GM12892 (cell line): Measurements from ENCODE around the gene TBX19.

Source experiments
- POLR2A ChIP-seq: IDR thresholded peaks from 2 replicates; pipeline ENCODE4 v1.6.1; 2011; ENCODE audit warnings: low read depth, low read length, control low read depth
- POLR2AphosphoS5 ChIP-seq: IDR thresholded peaks from 2 replicates; pipeline ENCODE4 v1.6.1; 2011; ENCODE audit warnings: low read depth, low read length, control low read depth
- TAF1 ChIP-seq: IDR thresholded peaks from 2 replicates; pipeline ENCODE4 v1.6.1; 2011; ENCODE audit warnings: low read depth, mild to moderate bottlenecking, control low read depth, low read length, borderline replicate concordance

DNA sequence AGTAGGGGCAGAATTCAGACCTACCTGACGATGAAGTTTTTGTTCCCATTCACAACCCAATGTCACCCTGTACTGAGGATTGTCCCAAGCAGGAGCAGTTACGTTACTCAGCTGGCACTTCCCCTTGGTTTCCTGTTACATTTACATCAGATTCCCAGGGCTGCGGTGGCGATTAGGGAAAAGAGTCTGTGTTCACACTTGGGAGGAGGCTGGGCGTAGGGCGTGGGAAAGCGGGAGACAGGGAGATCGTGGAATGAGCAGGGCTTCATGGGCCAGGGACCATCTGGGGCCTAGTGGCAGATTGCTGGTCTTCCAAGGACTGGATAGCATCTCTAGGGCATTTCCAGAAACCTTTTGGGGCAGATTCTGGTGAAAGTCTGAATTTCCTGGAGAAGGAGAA lies 39.0 kb downstream of the TBX19 start:
- TF ChIP-seq POLR2AphosphoS5 (no peak), POLR2A (no peak), TAF1 (no peak)
